Measurements from ENCODE around the gene ATE1. TPM values are rescaled to one million over a fixed set of nuclear protein-coding genes. Genes with fewer than 3 reads are reported as not detected.
"Not testable (repeated sequence)": the region's sequence is repeated elsewhere in the genome, so short reads cannot be mapped to it uniquely, and the experiment has no call there.

The ATE1 gene
- total and polyA plus RNA-seq, 4 donors = 8.3 to 30.0 (median 17.8) TPM

DNA sequence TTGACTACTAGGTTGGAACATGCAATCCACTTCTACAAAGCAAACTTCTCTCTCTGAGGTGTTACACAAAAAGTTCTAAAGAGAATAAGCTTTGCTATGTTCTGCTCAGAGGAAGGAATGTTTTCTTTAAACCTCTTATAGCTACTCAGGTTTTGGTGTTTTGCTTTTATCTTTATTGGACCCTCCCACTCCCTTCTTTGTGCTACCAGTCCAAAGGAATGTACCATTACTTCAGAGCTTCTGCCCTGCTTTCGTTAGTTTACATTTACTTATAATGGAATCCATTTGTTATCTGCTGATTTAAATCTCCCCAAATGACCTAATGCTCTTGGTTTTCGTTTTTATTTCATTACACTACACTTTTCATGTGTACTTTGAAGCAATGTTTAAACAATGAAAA, 154.9 kb downstream of the ATE1 start:
- H3K4me1 ChIP-seq (ENCODE audit: control insufficient read depth in 1 of 2, insufficient read depth in 2 of 2, low read length in 2 of 2) = peaks cover 0 to 2% of the 10 kb centered on the region in 2 donors
- no peaks in the 10 kb centered on the region for H3K27me3 ChIP-seq (ENCODE audit: control insufficient read depth in 1 of 2, insufficient read depth in 2 of 2, low read length in 1 of 2)
- H3K4me3 ChIP-seq (ENCODE audit: low read length in 2 of 2) = no peak overlapping the region
- DNase-seq (no peak), ATAC-seq (ENCODE audit: low FRiP score) (no peak)
- intact Hi-C loops (cut with DNase I) = no loop called here
- no peaks in the 10 kb centered on the region for H3K9me3 ChIP-seq (ENCODE audit: control insufficient read depth, low read length)
- H3K27ac ChIP-seq (ENCODE audit: low read depth in 1 of 2, low read length in 2 of 2) = no peak overlapping the region
- no peaks in the 10 kb centered on the region for H3K36me3 ChIP-seq (ENCODE audit: control insufficient read depth in 1 of 2, insufficient read depth in 2 of 2, low read length in 1 of 2)
- 48 to 57% methylated on average over 2 of the region's 2 CpGs for WGBS, 2 donors

DNA sequence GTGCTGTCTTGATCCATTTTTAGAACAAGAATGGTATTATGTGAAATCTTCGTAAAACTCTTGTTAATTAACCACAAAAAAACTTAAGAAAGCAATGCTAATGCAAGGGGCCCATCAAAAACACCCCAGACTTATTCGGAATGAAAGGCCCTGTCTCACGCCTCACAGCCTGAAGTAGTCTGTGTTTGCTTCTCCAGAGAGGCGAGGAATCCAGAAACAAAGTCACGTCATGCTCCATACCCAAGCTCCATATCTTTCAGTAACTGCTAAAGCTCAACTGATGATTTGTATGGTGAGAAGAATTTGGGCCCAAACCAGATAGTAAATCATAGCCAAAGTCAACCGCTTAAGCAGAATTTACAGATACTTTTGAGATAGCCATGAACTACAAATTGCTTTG, 155.4 kb downstream of the ATE1 start:
- H3K36me3 ChIP-seq (ENCODE audit: control insufficient read depth in 1 of 2, insufficient read depth in 2 of 2, low read length in 1 of 2) = no peaks in the 10 kb centered on the region
- H3K9me3 ChIP-seq (ENCODE audit: control insufficient read depth, low read length) = no peaks in the 10 kb centered on the region
- DNase-seq (no peak), ATAC-seq (ENCODE audit: low FRiP score) (no peak)
- no peaks in the 10 kb centered on the region for H3K27me3 ChIP-seq (ENCODE audit: control insufficient read depth in 1 of 2, insufficient read depth in 2 of 2, low read length in 1 of 2)
- intact Hi-C loops (cut with DNase I) = no loop called here
- 42 to 56% methylated on average over 6 of the region's 6 CpGs for WGBS, 2 donors
- H3K4me3 ChIP-seq (ENCODE audit: low read length in 2 of 2) = no peak overlapping the region
- no peak overlapping the region for H3K27ac ChIP-seq (ENCODE audit: low read depth in 1 of 2, low read length in 2 of 2)
- peaks cover 0 to 2% of the 10 kb centered on the region in 2 donors for H3K4me1 ChIP-seq (ENCODE audit: control insufficient read depth in 1 of 2, insufficient read depth in 2 of 2, low read length in 2 of 2)

DNA sequence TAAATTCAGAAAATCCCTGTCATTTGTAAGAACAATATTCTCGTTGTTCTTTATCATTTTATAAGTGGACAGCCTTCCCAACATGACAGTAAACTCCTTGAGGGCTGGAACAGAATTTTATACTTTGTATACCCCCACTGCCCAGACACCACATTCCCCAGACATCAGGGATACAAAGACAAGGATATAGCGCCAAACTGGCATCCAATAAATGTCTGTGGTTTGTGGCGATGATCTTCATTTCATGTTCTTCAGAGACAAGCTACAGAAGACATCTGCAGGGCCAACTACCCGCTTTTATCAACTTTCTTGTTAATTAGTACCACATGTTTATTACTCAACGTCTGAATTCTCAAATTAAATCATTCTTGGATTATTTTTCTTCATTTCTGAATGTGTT, 155.9 kb downstream of the ATE1 start:
- 71 to 74% methylated on average over 5 of the region's 5 CpGs for WGBS, 2 donors
- ATAC-seq (ENCODE audit: low FRiP score) = no peak
- no peak overlapping the region for H3K4me3 ChIP-seq (ENCODE audit: low read length in 2 of 2)
- no peaks in the 10 kb centered on the region for H3K27me3 ChIP-seq (ENCODE audit: control insufficient read depth in 1 of 2, insufficient read depth in 2 of 2, low read length in 1 of 2)
- H3K9me3 ChIP-seq (ENCODE audit: control insufficient read depth, low read length) = no peaks in the 10 kb centered on the region
- intact Hi-C loops (cut with DNase I) = no loop called here
- no peak overlapping the region for H3K27ac ChIP-seq (ENCODE audit: low read depth in 1 of 2, low read length in 2 of 2)
- no peaks in the 10 kb centered on the region for H3K36me3 ChIP-seq (ENCODE audit: control insufficient read depth in 1 of 2, insufficient read depth in 2 of 2, low read length in 1 of 2)
- DNase-seq = no peak
- peaks cover 0 to 2% of the 10 kb centered on the region in 2 donors for H3K4me1 ChIP-seq (ENCODE audit: control insufficient read depth in 1 of 2, insufficient read depth in 2 of 2, low read length in 2 of 2)

DNA sequence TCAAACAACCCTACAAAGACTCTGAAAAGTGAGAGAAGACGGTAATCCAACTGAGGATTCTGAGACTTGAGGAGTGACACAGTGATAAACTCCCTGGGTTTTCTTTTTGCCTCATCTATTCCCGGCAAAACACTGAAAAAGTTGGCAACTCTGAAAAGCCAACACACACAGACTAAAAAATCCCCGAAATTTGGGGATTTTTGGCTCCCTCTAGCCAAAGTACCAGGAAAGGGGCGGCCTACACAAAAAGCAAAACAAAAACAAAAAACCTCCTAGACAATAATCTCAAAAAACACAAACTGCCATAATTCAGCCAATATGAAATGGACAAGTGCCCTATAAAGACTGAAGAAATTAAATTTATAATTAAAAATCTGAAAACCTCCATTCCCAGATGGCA, 161.4 kb downstream of the ATE1 start:
- no peak overlapping the region for H3K4me3 ChIP-seq (ENCODE audit: low read length in 2 of 2)
- no peak for DNase-seq
- no peaks in the 10 kb centered on the region for H3K9me3 ChIP-seq (ENCODE audit: control insufficient read depth, low read length)
- H3K36me3 ChIP-seq (ENCODE audit: control insufficient read depth in 1 of 2, insufficient read depth in 2 of 2, low read length in 1 of 2) = no peaks in the 10 kb centered on the region
- peaks cover 0 to 6% of the 10 kb centered on the region in 2 donors for H3K4me1 ChIP-seq (ENCODE audit: control insufficient read depth in 1 of 2, insufficient read depth in 2 of 2, low read length in 2 of 2)
- no peak for ATAC-seq (ENCODE audit: low FRiP score)
- 66 to 68% methylated on average over 4 of the region's 4 CpGs for WGBS, 2 donors
- no peaks in the 10 kb centered on the region for H3K27me3 ChIP-seq (ENCODE audit: control insufficient read depth in 1 of 2, insufficient read depth in 2 of 2, low read length in 1 of 2)
- intact Hi-C loops (cut with DNase I) = no loop called here
- H3K27ac ChIP-seq (ENCODE audit: low read depth in 1 of 2, low read length in 2 of 2) = no peak overlapping the region

DNA sequence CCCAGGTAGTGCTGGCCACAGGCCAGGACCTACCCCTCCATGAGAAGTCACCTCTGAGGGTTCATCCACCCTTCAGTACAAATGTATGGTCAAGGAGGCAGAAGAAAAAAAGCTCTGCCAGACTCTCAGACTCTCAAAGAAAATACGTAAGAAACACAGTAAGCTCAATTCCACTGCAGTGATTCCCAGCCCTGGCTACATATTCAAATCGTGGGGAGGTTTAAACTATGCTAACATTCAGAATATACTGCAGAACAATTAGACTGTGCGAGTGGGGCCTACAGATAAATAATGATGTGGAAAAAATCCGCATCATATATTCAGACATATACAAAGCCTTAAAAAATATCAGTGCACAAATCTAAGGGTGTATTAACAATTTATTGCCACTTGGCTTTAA, 162.6 kb downstream of the ATE1 start:
- H3K36me3 ChIP-seq (ENCODE audit: control insufficient read depth in 1 of 2, insufficient read depth in 2 of 2, low read length in 1 of 2) = no peaks in the 10 kb centered on the region
- WGBS, 2 donors = 90 to 91% methylated on average over 4 of the region's 4 CpGs

DNA sequence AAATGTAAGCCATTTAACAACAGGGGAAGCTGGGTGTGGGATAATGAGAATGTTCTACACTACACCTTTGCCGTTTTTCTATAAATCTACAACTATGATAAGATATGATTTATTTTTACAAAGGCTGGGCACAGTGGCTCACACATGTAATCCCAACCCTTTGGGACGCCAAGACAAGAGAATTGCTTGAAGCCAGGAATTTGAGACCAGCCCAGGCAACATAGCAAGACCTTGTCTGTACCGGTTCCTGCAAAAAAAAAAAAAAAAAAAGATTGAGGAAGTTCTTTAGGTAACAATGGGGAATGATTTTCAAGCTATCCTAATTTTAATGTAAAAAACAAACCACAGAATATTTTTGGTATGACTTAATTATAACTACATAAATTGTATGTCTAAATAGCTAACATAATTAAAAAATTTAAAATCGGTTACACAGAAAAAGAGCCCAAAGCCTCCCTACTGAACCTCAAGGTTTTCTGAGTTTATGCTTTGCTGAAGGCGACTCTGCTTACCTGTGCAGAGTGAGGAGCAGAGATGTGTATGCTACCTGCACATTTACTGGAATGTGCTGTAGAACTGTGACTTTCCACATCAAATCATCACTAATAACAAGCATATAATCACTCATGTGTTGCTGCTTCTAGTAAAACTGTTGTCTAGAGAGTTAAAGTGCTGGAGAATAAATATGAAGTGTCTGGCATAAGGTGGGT, 163.4 kb downstream of the ATE1 start:
- intact Hi-C loops (cut with DNase I) = no loop called here
- Histone ChIP-seq H3K9me3 (ENCODE audit: control insufficient read depth, low read length) (no peaks in the 10 kb centered on the region), H3K4me3 (ENCODE audit: low read length in 2 of 2) (no peak overlapping the region), H3K36me3 (ENCODE audit: control insufficient read depth in 1 of 2, insufficient read depth in 2 of 2, low read length in 1 of 2) (no peaks in the 10 kb centered on the region), H3K4me1 (ENCODE audit: control insufficient read depth in 1 of 2, insufficient read depth in 2 of 2, low read length in 2 of 2) (peaks cover 0 to 6% of the 10 kb centered on the region in 2 donors), H3K27ac (ENCODE audit: low read depth in 1 of 2, low read length in 2 of 2) (no peak overlapping the region), H3K27me3 (ENCODE audit: control insufficient read depth in 1 of 2, insufficient read depth in 2 of 2, low read length in 1 of 2) (no peaks in the 10 kb centered on the region)
- 90 to 92% methylated on average over 5 of the region's 5 CpGs for WGBS, 2 donors
- DNase-seq (no peak), ATAC-seq (ENCODE audit: low FRiP score) (no peak)

More for the DNA sequence above, 162.6 kb downstream of the ATE1 start:
- intact Hi-C loops (cut with DNase I) = no loop called here
- Histone ChIP-seq H3K27me3 (ENCODE audit: control insufficient read depth in 1 of 2, insufficient read depth in 2 of 2, low read length in 1 of 2) (no peaks in the 10 kb centered on the region), H3K27ac (ENCODE audit: low read depth in 1 of 2, low read length in 2 of 2) (no peak overlapping the region), H3K4me3 (ENCODE audit: low read length in 2 of 2) (no peak overlapping the region), H3K9me3 (ENCODE audit: control insufficient read depth, low read length) (no peaks in the 10 kb centered on the region), H3K4me1 (ENCODE audit: control insufficient read depth in 1 of 2, insufficient read depth in 2 of 2, low read length in 2 of 2) (peaks cover 0 to 6% of the 10 kb centered on the region in 2 donors)
- ATAC-seq (ENCODE audit: low FRiP score) = no peak
- no peak for DNase-seq

DNA sequence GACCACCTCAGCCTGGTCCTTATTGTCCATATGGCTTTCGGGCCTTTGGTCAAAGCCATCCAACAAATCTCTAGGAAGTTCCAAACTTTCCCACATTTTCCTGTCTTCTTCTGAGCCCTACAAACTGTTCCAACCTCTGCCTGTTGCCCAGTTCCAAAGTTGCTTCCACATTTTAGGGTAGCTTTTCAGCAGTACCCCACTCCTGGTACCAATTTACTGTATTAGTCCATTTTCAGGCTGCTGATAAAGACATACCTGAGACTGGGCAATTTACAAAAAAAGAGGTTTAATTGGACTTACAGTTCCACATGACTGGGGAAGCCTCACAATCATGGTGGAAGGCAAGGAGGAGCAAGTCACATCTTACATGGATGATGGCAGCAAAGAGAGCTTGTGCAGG, 170.6 kb downstream of the ATE1 start:
- H3K27me3 ChIP-seq (ENCODE audit: control insufficient read depth in 1 of 2, insufficient read depth in 2 of 2, low read length in 1 of 2); DNase-seq; H3K9me3 ChIP-seq (ENCODE audit: control insufficient read depth, low read length); H3K4me3 ChIP-seq (ENCODE audit: low read length in 2 of 2); H3K36me3 ChIP-seq (ENCODE audit: control insufficient read depth in 1 of 2, insufficient read depth in 2 of 2, low read length in 1 of 2); H3K4me1 ChIP-seq (ENCODE audit: control insufficient read depth in 1 of 2, insufficient read depth in 2 of 2, low read length in 2 of 2); intact Hi-C loops (cut with DNase I); H3K27ac ChIP-seq (ENCODE audit: low read depth in 1 of 2, low read length in 2 of 2); ATAC-seq (ENCODE audit: low FRiP score): not testable (repeated sequence)
- 99 to 100% methylated on average over 1 of the region's 1 CpG for WGBS, 2 donors

DNA sequence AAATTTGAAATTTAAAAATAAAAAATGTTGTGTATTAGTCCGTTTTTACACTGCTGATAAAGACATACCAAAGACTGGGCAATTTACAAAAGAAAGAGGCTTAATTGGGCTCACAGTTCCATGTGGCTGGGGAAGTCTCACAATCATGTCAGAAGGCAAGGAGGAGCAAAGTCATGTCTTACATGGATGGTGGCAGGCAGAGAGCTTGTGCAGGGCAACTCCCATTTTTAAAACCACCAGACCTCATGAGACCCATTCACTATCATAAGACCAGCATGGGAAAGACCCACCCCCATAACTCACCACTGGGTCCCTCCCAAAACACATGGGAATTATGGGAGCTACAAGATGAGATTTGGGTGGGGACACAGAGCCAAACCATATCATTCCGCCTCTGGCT, 172.3 kb downstream of the ATE1 start:
- DNase-seq; H3K4me1 ChIP-seq (ENCODE audit: control insufficient read depth in 1 of 2, insufficient read depth in 2 of 2, low read length in 2 of 2); H3K4me3 ChIP-seq (ENCODE audit: low read length in 2 of 2); ATAC-seq (ENCODE audit: low FRiP score); intact Hi-C loops (cut with DNase I); H3K27ac ChIP-seq (ENCODE audit: low read depth in 1 of 2, low read length in 2 of 2); H3K9me3 ChIP-seq (ENCODE audit: control insufficient read depth, low read length); H3K36me3 ChIP-seq (ENCODE audit: control insufficient read depth in 1 of 2, insufficient read depth in 2 of 2, low read length in 1 of 2); H3K27me3 ChIP-seq (ENCODE audit: control insufficient read depth in 1 of 2, insufficient read depth in 2 of 2, low read length in 1 of 2): not testable (repeated sequence)
- 85 to 92% methylated on average over 2 of the region's 2 CpGs for WGBS, 2 donors

DNA sequence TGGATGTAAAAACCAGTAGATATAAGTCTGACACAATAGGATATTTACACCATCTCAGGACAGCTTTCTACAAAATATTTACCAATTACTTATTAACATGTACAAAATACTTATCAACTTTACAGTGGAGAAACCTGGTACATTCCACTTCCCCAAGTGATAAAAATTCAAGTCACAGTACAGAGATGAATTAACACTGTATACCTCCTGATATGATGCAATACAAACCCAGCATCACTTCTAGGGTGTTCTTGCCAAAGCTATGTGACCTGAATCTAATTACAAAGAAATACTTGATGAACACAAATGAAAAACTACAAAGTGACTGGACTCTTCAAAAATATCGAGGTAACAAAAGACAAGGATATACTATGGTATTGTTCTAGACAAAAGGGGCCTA, 173.2 kb downstream of the ATE1 start:
- H3K36me3 ChIP-seq (ENCODE audit: control insufficient read depth in 1 of 2, insufficient read depth in 2 of 2, low read length in 1 of 2) = no peaks in the 10 kb centered on the region
- WGBS, 2 donors = 93 to 96% methylated on average over 1 of the region's 1 CpG

More for the DNA sequence above, 173.2 kb downstream of the ATE1 start:
- Histone ChIP-seq H3K4me3 (ENCODE audit: low read length in 2 of 2) (no peak overlapping the region), H3K4me1 (ENCODE audit: control insufficient read depth in 1 of 2, insufficient read depth in 2 of 2, low read length in 2 of 2) (peaks cover 0 to 2% of the 10 kb centered on the region in 2 donors), H3K27ac (ENCODE audit: low read depth in 1 of 2, low read length in 2 of 2) (no peak overlapping the region), H3K9me3 (ENCODE audit: control insufficient read depth, low read length) (peaks cover 3% of the 10 kb centered on the region), H3K27me3 (ENCODE audit: control insufficient read depth in 1 of 2, insufficient read depth in 2 of 2, low read length in 1 of 2) (no peaks in the 10 kb centered on the region)
- no peak for ATAC-seq (ENCODE audit: low FRiP score)
- DNase-seq = no peak
- intact Hi-C loops (cut with DNase I) = no loop called here
